H1 (cell line): ENCODE measurements around the gene FBXO17. TPM values are rescaled to one million over a fixed set of nuclear protein-coding genes. Genes with fewer than 3 reads are reported as not detected.

Source experiments
- CTCF ChIA-PET: fragments of 300-600 bp; sonication (Branson Sonifier 250); formaldehyde crosslinking; loops from one replicate; lab custom pipeline; 2021; ENCODE audit not compliant: partially characterized antibody; lab: Charles Lee
- POLR2A ChIA-PET: fragments of 300-600 bp; sonication (Branson Sonifier 250); formaldehyde crosslinking; loops from one replicate; lab custom pipeline; 2021; ENCODE audit warnings: inconsistent platforms; ENCODE audit not compliant: partially characterized antibody; lab: Charles Lee
- DNase-seq, 2 experiments: peaks; one replicate each; pipeline versions ENCODE4 v3.0.0 to v3.0.0-alpha.2; 2010 to 2022; ENCODE audit warnings: low spot score in 2 of 2, low read depth in 1 of 2, mixed read lengths in 1 of 2
- FAIRE-seq: peaks from 2 replicates; lab custom pipeline; 2011; peaks lifted over from hg19 to GRCh38; lab: Jason Lieb, UNC
- H2AFZ ChIP-seq: 2 replicates; pipeline ENCODE4 v1.8.1; 2012; ENCODE audit warnings: low read length, inconsistent platforms
- H2AK5ac ChIP-seq: 2 replicates; pipeline ENCODE4 v1.6.1; 2013; ENCODE audit warnings: low read depth, low read length
- H2BK120ac ChIP-seq: replicated peaks from 2 replicates; pipeline ENCODE3; 2013; ENCODE audit warnings: low read depth, low read length, inconsistent platforms
- H2BK12ac ChIP-seq: 2 replicates; pipeline ENCODE4 v1.6.1; 2013; ENCODE audit warnings: low read depth, low read length
- H2BK15ac ChIP-seq: 2 replicates; pipeline ENCODE4 v1.6.1; 2013; ENCODE audit warnings: low read length
- H2BK20ac ChIP-seq: 2 replicates; pipeline ENCODE4 v1.6.1; 2013; ENCODE audit warnings: low read length
- H2BK5ac ChIP-seq: 2 replicates; pipeline ENCODE4 v1.6.1; 2013; ENCODE audit warnings: low read depth, low read length
- H3K14ac ChIP-seq: 2 replicates; pipeline ENCODE4 v1.6.1; 2013; ENCODE audit warnings: inconsistent platforms; ENCODE audit not compliant: insufficient read length
- H3K18ac ChIP-seq: 2 replicates; pipeline ENCODE4 v1.6.1; 2013; ENCODE audit warnings: low read length; ENCODE audit errors: extremely low read depth
- H3K23ac ChIP-seq: 2 replicates; pipeline ENCODE4 v1.6.1; 2013; ENCODE audit warnings: inconsistent platforms; ENCODE audit not compliant: insufficient read length
- H3K23me2 ChIP-seq: 2 replicates; pipeline ENCODE4 v1.6.1; 2013; ENCODE audit warnings: low read depth, low read length
- H3K27ac ChIP-seq: 2 replicates; pipeline ENCODE4 v1.6.1; 2011; ENCODE audit warnings: low read depth, low read length, inconsistent platforms
- H3K27me3 ChIP-seq, 4 experiments: replicated peaks in 1 of 4; 1 replicate in 1 of 4; 2 replicates in 3 of 4; pipeline versions ENCODE4 v1.6.1 to v1.8.1; 2011 to 2013; ENCODE audit warnings: low read length in 3 of 4, mild to moderate bottlenecking in 3 of 4, inconsistent platforms in 2 of 4, mixed read lengths in 2 of 4, moderate library complexity in 1 of 4; ENCODE audit not compliant: control insufficient read depth in 3 of 4, insufficient read depth in 3 of 4; ENCODE audit errors: extremely low read depth in 1 of 4
- H3K36me3 ChIP-seq, 4 experiments: 2 replicates each; pipeline versions ENCODE4 v1.6.1 to v1.8.1; 2011 to 2013; ENCODE audit warnings: mild to moderate bottlenecking in 4 of 4, low read length in 3 of 4, moderate library complexity in 2 of 4, control low read depth in 1 of 4, inconsistent platforms in 1 of 4; ENCODE audit not compliant: insufficient read depth in 4 of 4, control insufficient read depth in 2 of 4
- H3K4ac ChIP-seq: replicated peaks from 2 replicates; pipeline ENCODE3; 2013; ENCODE audit warnings: low read length, low read depth, mixed read lengths, inconsistent platforms; ENCODE audit not compliant: insufficient read length
- H3K4me1 ChIP-seq, 4 experiments: replicated peaks in 1 of 4; 1 replicate in 1 of 4; 2 replicates in 3 of 4; pipeline versions ENCODE4 v1.6.1 to v1.8.1; 2011 to 2013; ENCODE audit warnings: low read length in 3 of 4, inconsistent platforms in 2 of 4, mixed read lengths in 1 of 4; ENCODE audit not compliant: insufficient read depth in 4 of 4, control insufficient read depth in 3 of 4
- H3K4me2 ChIP-seq, 2 experiments: 2 replicates each; pipeline versions ENCODE4 v1.6.1 to v1.8.1; 2011 to 2013; ENCODE audit warnings: low read depth in 2 of 2, low read length in 2 of 2, control low read depth in 1 of 2, inconsistent platforms in 1 of 2, mild to moderate bottlenecking in 1 of 2; ENCODE audit not compliant: insufficient read depth in 1 of 2
- H3K4me3 ChIP-seq, 4 experiments: fragments of 200-600, 300-600 bp in 1 of 4; sonication (generic), shearing (Covaris generic), sonication (Bioruptor Twin) in 1 of 4; 2 replicates each; pipeline versions ENCODE4 v1.5.1 to v1.8.1; 2011 to 2016; ENCODE audit warnings: low read length in 4 of 4, low read depth in 3 of 4, control low read depth in 2 of 4, inconsistent platforms in 2 of 4, mild to moderate bottlenecking in 2 of 4, mixed read lengths in 1 of 4, moderate library complexity in 1 of 4; ENCODE audit not compliant: insufficient read depth in 2 of 4; ENCODE audit errors: extremely low read depth in 1 of 4
- H3K56ac ChIP-seq: replicated peaks from 2 replicates; pipeline ENCODE3; 2013; ENCODE audit warnings: low read depth, mild to moderate bottlenecking, mixed read lengths, low read length, inconsistent platforms; ENCODE audit not compliant: insufficient read length
- H3K79me1 ChIP-seq: 2 replicates; pipeline ENCODE4 v1.6.1; 2013; ENCODE audit warnings: low read depth, low read length, control low read depth
- H3K79me2 ChIP-seq, 2 experiments: 2 replicates each; pipeline versions ENCODE4 v1.6.1 to v1.8.1; 2012 to 2013; ENCODE audit warnings: low read length in 2 of 2, mild to moderate bottlenecking in 2 of 2, inconsistent platforms in 1 of 2; ENCODE audit not compliant: insufficient read depth in 2 of 2, control insufficient read depth in 1 of 2
- H3K9ac ChIP-seq, 4 experiments: replicated peaks in 1 of 4; 1 replicate in 1 of 4; 2 replicates in 3 of 4; pipeline versions ENCODE4 v1.6.1 to v1.8.1; 2011 to 2013; ENCODE audit warnings: low read depth in 3 of 4, low read length in 3 of 4, control low read depth in 2 of 4, mild to moderate bottlenecking in 2 of 4, moderate library complexity in 2 of 4, inconsistent platforms in 1 of 4; ENCODE audit errors: extremely low read depth in 1 of 4
- H3K9me3 ChIP-seq, 2 experiments: 2 replicates each; pipeline versions ENCODE4 v1.6.1 to v1.8.1; 2012 to 2013; ENCODE audit warnings: mild to moderate bottlenecking in 2 of 2, moderate library complexity in 2 of 2, control low read depth in 1 of 2, inconsistent platforms in 1 of 2, low read depth in 1 of 2, low read length in 1 of 2, mixed read lengths in 1 of 2; ENCODE audit not compliant: insufficient read depth in 2 of 2
- H4K20me1 ChIP-seq, 2 experiments: replicated peaks in 1 of 2; 2 replicates each; pipeline versions ENCODE3 to v1.8.1; 2011 to 2013; ENCODE audit warnings: inconsistent platforms in 2 of 2, low read length in 2 of 2, mild to moderate bottlenecking in 1 of 2; ENCODE audit not compliant: insufficient read depth in 2 of 2, control insufficient read depth in 1 of 2
- H4K5ac ChIP-seq: 2 replicates; pipeline ENCODE4 v1.6.1; 2013; ENCODE audit warnings: low read length, low read depth, mixed read lengths, inconsistent platforms; ENCODE audit not compliant: insufficient read length
- H4K8ac ChIP-seq: 2 replicates; pipeline ENCODE4 v1.8.0; 2013; ENCODE audit warnings: mild to moderate bottlenecking, moderate library complexity, low read length, inconsistent platforms; ENCODE audit not compliant: insufficient read depth; ENCODE audit errors: extremely low read depth
- H4K91ac ChIP-seq: replicated peaks from 2 replicates; pipeline ENCODE3; 2013; ENCODE audit warnings: low read length, mixed read lengths, inconsistent platforms; ENCODE audit not compliant: insufficient read length
- ASH2L ChIP-seq: fragments of 200-600, 300-600 bp; sonication (generic); IDR thresholded peaks from one replicate; pipeline ENCODE4 v1.7.1; 2017; ENCODE audit warnings: low read length
- CEBPB ChIP-seq: IDR thresholded peaks from 2 replicates; pipeline ENCODE4 v1.6.1; 2012; ENCODE audit warnings: low read depth, low read length
- CTBP2 ChIP-seq: IDR thresholded peaks from 2 replicates; pipeline ENCODE4 v1.7.0; 2011; ENCODE audit warnings: borderline replicate concordance, mild to moderate bottlenecking, moderate library complexity, mixed read lengths, low read length; ENCODE audit not compliant: insufficient read depth, insufficient read length
- GTF2F1 ChIP-seq: IDR thresholded peaks from 2 replicates; pipeline ENCODE4 v1.6.1; 2012; ENCODE audit warnings: low read depth, low read length, improper control_type of control experiment, borderline replicate concordance
- JUND ChIP-seq: IDR thresholded peaks from 2 replicates; pipeline ENCODE4 v1.6.1; 2011; ENCODE audit warnings: mild to moderate bottlenecking, improper control_type of control experiment, low read length
- KDM4A ChIP-seq: IDR thresholded peaks from one replicate; pipeline ENCODE4 v1.7.1; 2012; ENCODE audit warnings: low read depth, mild to moderate bottlenecking, moderate library complexity, low read length, inconsistent platforms; ENCODE audit not compliant: severe bottlenecking
- SIN3A ChIP-seq, 2 experiments: IDR thresholded peaks in 1 of 2; conservative IDR thresholded peaks in 1 of 2; 2 replicates each; pipeline ENCODE4 v1.6.1; 2011 to 2012; ENCODE audit warnings: low read length in 2 of 2, improper control_type of control experiment in 1 of 2, low read depth in 1 of 2, mild to moderate bottlenecking in 1 of 2
- SP1 ChIP-seq: IDR thresholded peaks from 2 replicates; pipeline ENCODE4 v1.6.1; 2011; ENCODE audit warnings: low read depth, low read length
- SUZ12 ChIP-seq: fragments of 200-600 bp; sonication (generic); IDR thresholded peaks from 2 replicates; pipeline ENCODE4 v1.6.1; 2012; ENCODE audit warnings: mild to moderate bottlenecking, inconsistent platforms, low read length, moderate library complexity, mixed read lengths
- TCF12 ChIP-seq: IDR thresholded peaks from 2 replicates; pipeline ENCODE4 v1.6.1; 2011; ENCODE audit warnings: low read depth, mild to moderate bottlenecking, low read length
- TEAD4 ChIP-seq: IDR thresholded peaks from 2 replicates; pipeline ENCODE4 v1.6.1; 2012; ENCODE audit warnings: low read depth, low read length, inconsistent platforms, mixed read lengths
- YY1 ChIP-seq: IDR thresholded peaks from 2 replicates; pipeline ENCODE4 v1.6.1; 2011; ENCODE audit warnings: low read depth, mild to moderate bottlenecking, low read length
- WGBS, 2 experiments: shearing (Covaris generic) in 1 of 2; methylation state at CpG; one replicate each; pipeline versions ENCODE4 v1.1.6 to v1.1.7; 2013 to 2015; ENCODE audit warnings: low lambda C conversion rate in 2 of 2, mixed read lengths in 2 of 2, inconsistent platforms in 1 of 2, low coverage in 1 of 2, missing lambda C conversion rate in 1 of 2; ENCODE audit not compliant: insufficient replicate concordance in 2 of 2, insufficient coverage in 1 of 2, insufficient read length in 1 of 2; ENCODE audit errors: extremely low coverage in 1 of 2, missing lambda C conversion rate in 1 of 2; 5-methylcytosine and 5-hydroxymethylcytosine counted together
- polyA plus RNA-seq, 7 experiments: library from polyadenylated mRNA; depleted of rRNA in 3 of 7; stranded (reverse) in 5 of 7; unstranded in 2 of 7; fragments of >200 nt in 5 of 7; fragments of 200-250 nt in 2 of 7; gene quantifications; 1 replicate in 5 of 7; 2 replicates in 1 of 7; 4 replicates in 1 of 7; pipeline versions ENCODE4 v1.2.1 to v1.2.3, GENCODE V29; 2011 to 2013; ENCODE audit warnings: missing spikeins in 2 of 7, mixed read lengths in 2 of 7
- total RNA-seq: library from RNA; stranded (reverse); fragmentation: NEBNext Ultra II Directional; extraction: Animal tissue kit (Norgen Biotek cat#: 25700); gene quantifications from 2 replicates; pipeline ENCODE4 v1.2.1, GENCODE V29; 2021

The FBXO17 gene
- total and polyA plus RNA-seq, 2 of the 8 experiments (the other 6 are each of a cell fraction or from before 2014, with no cell fraction given) = 11.7 to 15.3 TPM

GRCh38 chr19:38900202-38900629 is 75.3 kb downstream of the FBXO17 start:
- Histone ChIP-seq H3K9me3 (0 out of 4 replicates have a peak, but pooled peaks cover 0 to 2% of the 10 kb centered on the region in 2 experiments), H3K4ac (peak overlapping the region; percentile 1), H2BK15ac (no peak overlapping the region), H4K20me1 (peaks cover 0 to 3% of the 10 kb centered on the region in 2 experiments), H4K91ac (peak overlapping the region; percentile 52), H3K23ac (no peak overlapping the region), H2BK12ac (no peak overlapping the region), H2AFZ (0 out of 2 replicates have a peak overlapping the region, but pooled peaks have one; percentile 7), H2BK5ac (no peak overlapping the region), H2AK5ac (no peak overlapping the region), H3K27me3 (peaks cover 0 to 9% (median 4%) of the 10 kb centered on the region in 4 experiments; a peak in 3 of 7 replicates), H3K23me2 (peaks cover 13% of the 10 kb centered on the region; the same call in 1 of the 2 replicates), H3K18ac (peak overlapping the region; percentile 66; the same call in 1 of the 2 replicates), H3K56ac (no peak overlapping the region), H2BK20ac (no peak overlapping the region), H3K4me1 (peaks cover 0 to 9% (median 3%) of the 10 kb centered on the region in 4 experiments; a peak in 4 of 7 replicates), H3K79me2 (peaks cover 0 to 16% of the 10 kb centered on the region in 2 experiments; a peak in 2 of 4 replicates), H3K9ac (peak overlapping the region in 3 of 4 experiments; percentile 76 to 83 (median 78); a peak in 6 of 7 replicates), H4K5ac (peak overlapping the region; percentile 58), H3K14ac (no peak overlapping the region), H2BK120ac (no peak overlapping the region), H3K36me3 (peaks cover 0 to 2% (median 0%) of the 10 kb centered on the region in 4 experiments; a peak in 2 of 8 replicates), H3K79me1 (no peaks in the 10 kb centered on the region; the same call in 1 of the 2 replicates), H4K8ac (peak overlapping the region; percentile 86; the same call in 1 of the 2 replicates), H3K27ac (peak overlapping the region; percentile 80), H3K4me2 (peak overlapping the region; percentile 84 to 94), H3K4me3 (peak overlapping the region; percentile 74 to 90 (median 84))
- DNase-seq (no peak), FAIRE-seq (no peak)
- WGBS, 2 experiments = 9 to 100% methylated on average over 1 to 8 of the region's 8 CpGs
- POLR2A ChIA-PET = interaction anchor here (0.5 to 2.5 kb wide), 23 partner anchors 9 to 1534 kb away, joined by 3 to 11 read pairs (median 4); partner anchors contain the start of genes CCER2, ECH1, FBXO17 and MRPS12
- CTCF ChIA-PET = interaction anchor here (0.6 to 2.3 kb wide), 10 partner anchors 9 to 215 kb away, joined by 3 to 11 read pairs (median 4); partner anchors contain the start of genes CCER2, MRPS12 and SARS2
- TF ChIP-seq SIN3A (conservative IDR thresholded peaks at IDR 0.05 in 1 of 2, IDR thresholded peaks at IDR 0.05 in 1 of 2; ENCODE audit: low read depth in 1 of 2, low read length in 2 of 2) (0 out of 4 replicates have a peak, but pooled peaks of 1 of the 2 experiments have one; percentile 53), CTBP2 (no peak), SP1 (no peak), TCF12 (no peak), CEBPB (no peak), KDM4A (no peak), GTF2F1 (no peak), JUND (no peak), TEAD4 (0 out of 2 replicates have a peak, but pooled peaks have one; percentile 26), ASH2L (no peak), SUZ12 (no peak), YY1 (no peak)
